ENCODE measurements around the gene VSTM2L. TPM values are rescaled to one million over a fixed set of nuclear protein-coding genes. Genes with fewer than 3 reads are reported as not detected.

The VSTM2L gene
- polyA plus RNA-seq, 1 donor from 2014 or later, result 22.1 TPM

DNA sequence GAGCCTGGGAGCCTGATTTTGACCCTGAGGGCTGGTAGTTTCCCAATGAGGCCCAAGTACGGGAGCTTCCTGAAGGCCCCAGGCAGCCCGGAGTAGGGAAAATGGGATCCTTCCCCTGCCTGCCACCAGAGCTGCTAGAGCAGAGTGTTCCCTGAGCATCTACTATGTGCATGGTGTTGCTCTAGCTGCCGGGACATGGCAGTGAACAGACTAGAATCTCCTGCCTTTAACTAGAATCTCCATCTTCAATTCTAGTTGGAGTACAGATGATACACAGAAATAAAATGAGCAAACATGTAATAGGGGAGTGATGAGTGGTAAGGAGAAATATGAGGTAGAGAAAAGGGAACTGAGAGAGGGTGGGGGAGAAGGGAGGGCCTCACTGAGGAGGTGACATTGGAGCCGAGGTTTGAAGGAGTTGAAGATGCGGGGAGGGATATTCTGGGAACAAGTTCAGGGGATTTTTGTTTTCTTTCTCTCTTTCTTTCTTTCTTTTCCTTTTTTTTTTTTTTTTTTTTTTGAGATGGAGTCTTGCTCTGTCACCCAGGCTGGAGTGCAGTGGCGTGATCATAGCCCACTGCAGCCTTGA is 18.5 kb downstream of the VSTM2L start:
- Histone ChIP-seq H3K4me3 (ENCODE audit: low read length) (no peak overlapping the region), H3K9me2 (ENCODE audit: insufficient read depth, low read length) (no peaks in the 10 kb centered on the region), H3K36me3 (ENCODE audit: insufficient read depth, low read length) (no peaks in the 10 kb centered on the region), H4K20me1 (ENCODE audit: insufficient read depth) (no peaks in the 10 kb centered on the region), H3K9ac (ENCODE audit: low read length) (no peak overlapping the region), H2AFZ (ENCODE audit: low read depth, low read length) (no peak overlapping the region), H3F3A (ENCODE audit: insufficient read depth, low read length, poor library complexity, severe bottlenecking) (no peaks in the 10 kb centered on the region), H3K27ac (ENCODE audit: low read length) (no peak overlapping the region), H3K79me2 (replicated peaks; ENCODE audit: insufficient read depth, low read length) (no peaks in the 10 kb centered on the region), H3K4me2 (ENCODE audit: low read length) (no peak overlapping the region), H3K27me3 (ENCODE audit: insufficient read depth, low read depth, low read length) (no peaks in the 10 kb centered on the region), H3K9me3 (ENCODE audit: low read length) (no peaks in the 10 kb centered on the region)
- TF ChIP-seq CTCF (IDR thresholded peaks at IDR 0.05; ENCODE audit: poor library complexity, severe bottlenecking) (no peak), EZH2 (IDR thresholded peaks at IDR 0.05; ENCODE audit: borderline replicate concordance, insufficient read depth, low read length, poor library complexity, severe bottlenecking) (no peak), REST (IDR thresholded peaks at IDR 0.05; ENCODE audit: borderline replicate concordance) (no peak), TAF1 (IDR thresholded peaks at IDR 0.05; ENCODE audit: low read depth) (no peak), RAD21 (conservative IDR thresholded peaks at IDR 0.05) (no peak), EP300 (conservative IDR thresholded peaks at IDR 0.05; ENCODE audit: poor library complexity, severe bottlenecking) (no peak), POLR2AphosphoS5 (IDR thresholded peaks at IDR 0.05) (no peak), SMC3 (conservative IDR thresholded peaks at IDR 0.05; ENCODE audit: poor library complexity) (no peak), MXI1 (conservative IDR thresholded peaks at IDR 0.05; ENCODE audit: poor library complexity, severe bottlenecking) (no peak)

DNA sequence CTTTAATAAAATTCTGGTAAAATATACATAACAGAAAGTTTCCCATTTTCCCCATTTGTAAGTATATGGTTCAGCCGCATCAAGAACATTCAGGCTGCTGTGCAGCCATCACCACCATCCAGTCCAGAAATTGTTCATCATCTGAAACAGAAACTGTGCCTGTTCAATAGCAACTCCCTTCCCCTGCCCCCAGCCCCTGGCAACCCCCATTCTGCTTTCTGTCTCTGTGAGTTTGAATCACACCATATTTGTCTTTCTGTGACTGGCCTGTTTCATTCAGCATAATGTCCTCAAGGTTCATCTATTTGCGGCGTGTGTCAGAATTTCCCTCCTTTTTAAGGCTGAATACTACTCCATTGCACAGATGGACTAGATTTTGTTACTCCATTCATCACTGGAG is 19.1 kb downstream of the VSTM2L start:
- Histone ChIP-seq H3K4me2 (ENCODE audit: low read length) (no peak overlapping the region), H3K4me3 (ENCODE audit: low read length) (no peak overlapping the region), H3K9me3 (ENCODE audit: low read length) (no peaks in the 10 kb centered on the region), H4K20me1 (ENCODE audit: insufficient read depth) (no peaks in the 10 kb centered on the region), H3K9ac (ENCODE audit: low read length) (no peak overlapping the region), H3K79me2 (replicated peaks; ENCODE audit: insufficient read depth, low read length) (no peaks in the 10 kb centered on the region), H3K9me2 (ENCODE audit: insufficient read depth, low read length) (no peaks in the 10 kb centered on the region), H3F3A (ENCODE audit: insufficient read depth, low read length, poor library complexity, severe bottlenecking) (no peaks in the 10 kb centered on the region), H2AFZ (ENCODE audit: low read depth, low read length) (no peak overlapping the region), H3K36me3 (ENCODE audit: insufficient read depth, low read length) (no peaks in the 10 kb centered on the region), H3K27me3 (ENCODE audit: insufficient read depth, low read depth, low read length) (no peaks in the 10 kb centered on the region), H3K27ac (ENCODE audit: low read length) (no peak overlapping the region)
- TF ChIP-seq SMC3 (conservative IDR thresholded peaks at IDR 0.05; ENCODE audit: poor library complexity) (no peak), EP300 (conservative IDR thresholded peaks at IDR 0.05; ENCODE audit: poor library complexity, severe bottlenecking) (no peak), MXI1 (conservative IDR thresholded peaks at IDR 0.05; ENCODE audit: poor library complexity, severe bottlenecking) (no peak), REST (IDR thresholded peaks at IDR 0.05; ENCODE audit: borderline replicate concordance) (no peak), CTCF (IDR thresholded peaks at IDR 0.05; ENCODE audit: poor library complexity, severe bottlenecking) (no peak), EZH2 (IDR thresholded peaks at IDR 0.05; ENCODE audit: borderline replicate concordance, insufficient read depth, low read length, poor library complexity, severe bottlenecking) (no peak), TAF1 (IDR thresholded peaks at IDR 0.05; ENCODE audit: low read depth) (no peak), RAD21 (conservative IDR thresholded peaks at IDR 0.05) (no peak), POLR2AphosphoS5 (IDR thresholded peaks at IDR 0.05) (no peak)
